ENCODE data around the gene WIPF2.

- no peak for TF ChIP-seq POLR2AphosphoS5 (IDR thresholded peaks at IDR 0.05; ENCODE audit: low read depth, low read length)
- TF ChIP-seq SIN3A (IDR thresholded peaks at IDR 0.05; ENCODE audit: borderline replicate concordance, insufficient read depth, low read length) = no peak
- no peak for TF ChIP-seq TAF1 (IDR thresholded peaks at IDR 0.05; ENCODE audit: borderline replicate concordance, insufficient read depth, low read length)
These were observed 100.8 kb downstream of the WIPF2 start for GRCh38 chr17:40319651-40320540.

Measured in PFSK-1 (cell line).